Spleen (tissue), 11 donors: ENCODE measurements around the gene VSTM2L. TPM values are rescaled to one million over a fixed set of nuclear protein-coding genes. Genes with fewer than 3 reads are reported as not detected.
"Not testable (repeated sequence)": the region's sequence is repeated elsewhere in the genome, so short reads cannot be mapped to it uniquely, and the experiment has no call there.

Source experiments
- DNase-seq: peaks from one replicate; pipeline ENCODE4 v3.0.0-alpha.2; 2020
- H3K27ac ChIP-seq, 8 donors: fragments of 200-600 bp; sonication (generic) in 7 of 8; 1 replicate in 4 of 8; 2 replicates in 4 of 8; pipeline versions ENCODE4 v1.5.0 to v1.8.0; 2016 to 2021; ENCODE audit warnings: inconsistent platforms in 4 of 8, mild to moderate bottlenecking in 4 of 8, moderate library complexity in 1 of 8
- H3K27me3 ChIP-seq, 7 donors: fragments of 200-600 bp; sonication (generic) in 6 of 7; replicated peaks in 1 of 7; 1 replicate in 4 of 7; 2 replicates in 3 of 7; pipeline versions ENCODE4 v1.5.0 to v1.8.0; 2016 to 2021; ENCODE audit warnings: inconsistent platforms in 3 of 7, mild to moderate bottlenecking in 1 of 7
- H3K36me3 ChIP-seq, 6 donors: fragments of 200-600 bp; sonication (generic) in 5 of 6; 1 replicate in 4 of 6; 2 replicates in 2 of 6; pipeline versions ENCODE4 v1.5.0 to v1.8.0; 2016 to 2021; ENCODE audit warnings: inconsistent platforms in 2 of 6
- H3K4me1 ChIP-seq, 6 donors: fragments of 200-600 bp; sonication (generic) in 5 of 6; 1 replicate in 3 of 6; 2 replicates in 3 of 6; pipeline versions ENCODE4 v1.5.0 to v1.8.0; 2016 to 2021; ENCODE audit warnings: inconsistent platforms in 3 of 6
- H3K4me3 ChIP-seq, 8 donors: fragments of 200-600 bp; sonication (generic) in 7 of 8; 1 replicate in 4 of 8; 2 replicates in 4 of 8; pipeline versions ENCODE4 v1.5.0 to v1.8.0; 2016 to 2021; ENCODE audit warnings: inconsistent platforms in 4 of 8, mild to moderate bottlenecking in 4 of 8, moderate library complexity in 2 of 8
- H3K9me3 ChIP-seq, 8 donors: fragments of 200-600 bp; sonication (generic) in 7 of 8; 1 replicate in 4 of 8; 2 replicates in 4 of 8; pipeline versions ENCODE4 v1.5.0 to v1.8.0; 2016 to 2021; ENCODE audit warnings: inconsistent platforms in 4 of 8
- CTCF ChIP-seq, 11 experiments: fragments of 200-600 bp in 7 of 11; fragments of 450-650 bp in 4 of 11; sonication (generic) in 4 of 11; IDR thresholded peaks in 8 of 11; conservative IDR thresholded peaks in 3 of 11; 1 replicate in 7 of 11; 2 replicates in 4 of 11; pipeline versions ENCODE4 v1.4.0 to v1.8.0; 2016 to 2021; ENCODE audit warnings: antibody characterized with exemption in 11 of 11, inconsistent platforms in 4 of 11, mild to moderate bottlenecking in 1 of 11
- POLR2A ChIP-seq, 3 donors: fragments of 450-650 bp; IDR thresholded peaks; one replicate each; pipeline ENCODE4 v1.5.1; 2017; ENCODE audit warnings: antibody characterized with exemption in 3 of 3, mild to moderate bottlenecking in 1 of 3
- POLR2AphosphoS5 ChIP-seq, 3 donors: sonication (generic); formaldehyde crosslinking; IDR thresholded peaks; one replicate each; pipeline ENCODE4 v1.5.1; 2017; ENCODE audit warnings: antibody characterized with exemption in 3 of 3
- WGBS, 5 donors: extraction: QIAGEN DNeasy Blood & Tissue Kit in 3 of 5; methylation state at CpG; one replicate each; pipeline versions ENCODE4 v1.1.5 to v1.1.7; 2013 to 2018; 5-methylcytosine and 5-hydroxymethylcytosine counted together
- intact Hi-C: fragments of 100-400 bp; cut with DNase I; formaldehyde crosslinking; loops from one replicate; pipeline ENCODE4 v1.15.0; 2023; ENCODE audit warnings: low total_unique reads
- polyA plus RNA-seq, 3 donors: library from polyadenylated mRNA; stranded (reverse); fragments of 200-250 nt; gene quantifications; one replicate each; pipeline ENCODE4 v1.2.1, GENCODE V29; 2013
- total RNA-seq, 7 donors: library from RNA; depleted of rRNA in 3 of 7; stranded (reverse); fragments of >200 nt in 3 of 7; fragmentation: NEBNext Ultra II Directional in 4 of 7; extraction: Animal tissue kit (Norgen Biotek cat#: 25700) in 4 of 7; gene quantifications; one replicate each; pipeline versions ENCODE4 v1.1.0 to v1.2.1, GENCODE V29; 2016 to 2021
- donor health status: healthy with polysubstance abuse.
- donor health status: DM: no; HTN: no; CAD: no; lungs with moderate emphysema.
- donor health status: DM: no; HTN: no; CAD: no.
- donor health status: Bipolar disorder and iron deficiency.
- donor health status: healthy.
- donor health status: DM: no; HTN: no; CAD: no.
- donor health status: DM: yes; HTN: yes; CAD: no.

VSTM2L gene
- total and polyA plus RNA-seq, 10 donors = 1.7 to 88.7 (median 24.6) TPM

- intact Hi-C loops = no loop called here
- H3K9me3 ChIP-seq = peaks cover 0 to 16% (median 0%) of the 10 kb centered on the region in 8 donors
- no peaks in the 10 kb centered on the region for H3K36me3 ChIP-seq
- H3K4me3 ChIP-seq = no peak overlapping the region
- TF ChIP-seq CTCF (IDR thresholded peaks at IDR 0.05 in 8 of 11, conservative IDR thresholded peaks at IDR 0.05 in 3 of 11) (no peak), POLR2A (IDR thresholded peaks at IDR 0.05) (no peak), POLR2AphosphoS5 (IDR thresholded peaks at IDR 0.05) (no peak)
- no peaks in the 10 kb centered on the region for H3K4me1 ChIP-seq
- H3K27me3 ChIP-seq = no peaks in the 10 kb centered on the region
- WGBS, 5 donors = 85 to 95% (median 94%) methylated on average over 2 of the region's 2 CpGs
- no peak for DNase-seq
- H3K27ac ChIP-seq = no peak overlapping the region
These were observed 56.1 kb downstream of the VSTM2L start for GRCh38 chr20:37958856-37959520.

DNA sequence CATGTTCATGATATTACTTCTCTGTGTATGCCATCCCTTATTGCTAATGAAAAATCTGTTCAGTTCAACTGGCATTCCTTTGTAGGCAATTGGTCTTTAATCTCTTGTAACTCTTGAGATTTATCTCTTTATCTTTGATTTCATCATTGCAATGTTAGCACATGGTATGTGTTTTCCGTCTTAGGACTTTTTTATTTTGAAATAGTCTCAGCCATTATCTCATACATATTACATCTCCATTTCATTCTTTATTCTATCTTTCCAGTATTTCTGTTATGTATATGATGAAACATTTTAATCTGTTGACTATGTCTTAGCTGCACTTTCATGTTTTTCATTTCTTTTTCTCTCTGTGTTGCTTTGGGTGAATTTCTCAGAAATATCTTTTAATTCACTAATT, 58.1 kb downstream of the VSTM2L start:
- intact Hi-C loops = no loop called here
- Histone ChIP-seq H3K4me1 (no peaks in the 10 kb centered on the region), H3K27me3 (no peaks in the 10 kb centered on the region), H3K9me3 (peaks cover 0 to 16% (median 0%) of the 10 kb centered on the region in 8 donors), H3K4me3 (no peak overlapping the region), H3K27ac (no peak overlapping the region), H3K36me3 (no peaks in the 10 kb centered on the region)
- TF ChIP-seq POLR2AphosphoS5 (IDR thresholded peaks at IDR 0.05) = no peak
- TF ChIP-seq POLR2A (IDR thresholded peaks at IDR 0.05) = no peak
- no peak for TF ChIP-seq CTCF (IDR thresholded peaks at IDR 0.05 in 8 of 11, conservative IDR thresholded peaks at IDR 0.05 in 3 of 11)
- DNase-seq = no peak
- WGBS, 5 donors = 76 to 88% (median 82%) methylated on average over 1 of the region's 1 CpG

- WGBS, 5 donors = 95 to 100% (median 98%) methylated on average over 2 of the region's 2 CpGs
- intact Hi-C loops = not testable (repeated sequence)
These were observed 60.6 kb downstream of the VSTM2L start for GRCh38 chr20:37963483-37963882.

DNA sequence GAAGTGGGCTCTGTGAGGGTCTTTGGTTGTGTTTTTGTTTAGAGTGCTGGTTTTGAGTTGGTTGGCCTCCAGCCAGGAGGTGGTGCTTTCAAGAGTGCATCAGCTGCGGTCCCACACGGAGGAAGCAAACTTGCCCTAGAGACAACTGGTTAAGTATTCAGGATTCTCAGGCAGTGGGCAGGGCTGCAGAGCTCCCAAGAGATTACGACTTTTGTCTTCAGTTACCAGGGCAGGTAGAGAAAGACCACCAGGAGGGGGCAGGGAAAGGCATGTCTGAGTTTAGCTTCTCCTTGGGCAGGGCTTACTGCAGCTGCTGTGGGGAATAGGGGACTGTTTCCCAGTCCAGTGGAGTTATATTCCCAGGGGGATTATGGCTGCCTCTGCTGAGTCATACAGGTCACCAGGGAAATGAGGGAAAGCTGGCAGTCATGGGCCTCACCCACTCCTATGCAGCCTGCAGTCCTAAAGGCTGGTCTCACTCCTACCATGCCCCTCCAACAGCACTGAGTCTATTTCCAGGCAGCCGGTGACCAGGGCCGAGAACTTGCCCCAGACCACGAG, 66.0 kb downstream of the VSTM2L start:
- Histone ChIP-seq H3K27me3 (no peaks in the 10 kb centered on the region), H3K4me3 (no peak overlapping the region), H3K4me1 (no peaks in the 10 kb centered on the region), H3K27ac (no peak overlapping the region), H3K36me3 (no peaks in the 10 kb centered on the region), H3K9me3 (peaks cover 0 to 25% (median 20%) of the 10 kb centered on the region in 8 donors)
- TF ChIP-seq CTCF (IDR thresholded peaks at IDR 0.05 in 8 of 11, conservative IDR thresholded peaks at IDR 0.05 in 3 of 11) (no peak), POLR2AphosphoS5 (IDR thresholded peaks at IDR 0.05) (no peak), POLR2A (IDR thresholded peaks at IDR 0.05) (no peak)
- 73 to 100% (median 79%) methylated on average over 3 to 6 of the region's 6 CpGs for WGBS, 5 donors
- intact Hi-C loops = no loop called here
- no peak for DNase-seq

More at GRCh38 chr20:37963483-37963882, 60.6 kb downstream of the VSTM2L start:
- H3K27me3 ChIP-seq, DNase-seq, H3K36me3 ChIP-seq, H3K27ac ChIP-seq, H3K4me1 ChIP-seq, H3K4me3 ChIP-seq: not testable (repeated sequence)
- peaks cover 0 to 28% (median 17%) of the 10 kb centered on the region in 8 donors for H3K9me3 ChIP-seq
